HG03064 (cell line): Measurements from ENCODE around the gene ECSCR.

Experiments
- ATAC-seq: cut with Tn5 transposase; IDR thresholded peaks from one replicate; pipeline ENCODE4 v1.9.1; 2021; ENCODE audit warnings: low read depth; ENCODE audit not compliant: unreplicated experiment

ECSCR gene

GRCh38 chr5:139474890-139475791 lies 12.6 kb upstream of the ECSCR start:
- no peak for ATAC-seq

GRCh38 chr5:139473565-139473964 lies 11.0 kb upstream of the ECSCR start:
- no peak for ATAC-seq

GRCh38 chr5:139473105-139473504 lies 10.6 kb upstream of the ECSCR start:
- no peak for ATAC-seq

GRCh38 chr5:139472386-139473030 lies 10.0 kb upstream of the ECSCR start:
- ATAC-seq = no peak

- ATAC-seq = no peak
These were observed 8.3 kb upstream of the ECSCR start, which contains the start of gene SMIM33 for GRCh38 chr5:139470821-139471300. Gene SMIM33 (plus strand): TSS chr5:139471004. CDS start chr5:139471122, 118 bp downstream.

- no peak for ATAC-seq
These were observed 5.9 kb upstream of the ECSCR start for GRCh38 chr5:139468421-139468931.

GRCh38 chr5:139461698-139462097 lies 845 bp downstream of the ECSCR start:
- ATAC-seq = no peak

- ATAC-seq = no peak
These were observed 1.4 kb downstream of the ECSCR start for GRCh38 chr5:139461176-139461575.

- no peak for ATAC-seq
These were observed 2.1 kb downstream of the ECSCR start for GRCh38 chr5:139460455-139460854.

- no peak for ATAC-seq
These were observed 3.0 kb downstream of the ECSCR start for GRCh38 chr5:139459451-139459934.

GRCh38 chr5:139458580-139459407 lies 3.7 kb downstream of the ECSCR start:
- peak; percentile 61 for ATAC-seq

- ATAC-seq = no peak
These were observed 4.8 kb downstream of the ECSCR start for GRCh38 chr5:139457653-139458306.

GRCh38 chr5:139457241-139457640 lies 5.3 kb downstream of the ECSCR start:
- no peak for ATAC-seq

GRCh38 chr5:139456776-139457175 lies 5.8 kb downstream of the ECSCR start:
- no peak for ATAC-seq

GRCh38 chr5:139454568-139455290 lies 7.8 kb downstream of the ECSCR start:
- ATAC-seq = no peak

GRCh38 chr5:139453683-139454567 lies 8.6 kb downstream of the ECSCR start:
- no peak for ATAC-seq

- ATAC-seq = no peak
These were observed 10.5 kb downstream of the ECSCR start for GRCh38 chr5:139451878-139452660.
